ENCODE measurements around the gene YBX2.

YBX2 gene

GRCh38 chr17:7241783-7242716, 52.4 kb downstream of the YBX2 start, which contains the start of gene GABARAP:
TSS of gene GABARAP (minus strand) at chr17:7242449. CDS start at chr17:7242330, 119 bp downstream.
- DNase-seq = peak; percentile 43 to 64

DNA sequence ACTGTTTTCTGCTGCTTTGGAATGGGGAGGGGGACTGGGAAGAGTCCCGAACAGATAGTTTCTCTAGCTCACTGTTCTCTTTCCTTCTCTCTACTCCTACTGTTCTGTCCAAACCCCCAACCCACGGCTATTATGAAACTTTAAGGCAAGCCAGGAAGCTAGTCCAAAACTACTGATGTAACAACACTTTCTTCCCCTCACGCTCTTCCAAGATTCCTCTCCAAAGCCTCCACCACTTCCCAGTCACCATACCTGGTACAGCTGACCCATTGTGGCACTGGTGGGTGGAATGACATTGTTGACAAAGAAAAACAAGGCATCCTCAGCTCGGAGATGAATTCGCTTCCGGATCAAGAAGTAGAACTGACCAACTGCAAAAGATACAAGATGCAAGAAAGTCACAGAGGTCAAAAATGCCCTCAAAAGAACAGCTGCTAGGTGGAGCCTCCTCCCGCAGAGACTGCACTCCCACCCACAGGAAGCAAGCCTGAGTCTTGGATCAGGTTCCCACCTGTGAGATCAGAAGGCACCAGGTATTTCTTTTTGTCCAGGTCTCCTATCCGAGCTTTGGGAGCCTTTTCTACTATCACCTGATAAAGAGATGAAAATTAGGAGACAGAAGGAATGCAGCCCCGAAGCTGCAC, 53.2 kb downstream of the YBX2 start:
- no peak for DNase-seq

- DNase-seq = no peak
Observed at GRCh38 chr17:7240375-7240774, 54.1 kb downstream of the YBX2 start.

- peak; percentile 90 to 92 for DNase-seq
Observed at GRCh38 chr17:7239091-7240027, 55.1 kb downstream of the YBX2 start, which contains the start of gene PHF23. TSS of gene PHF23 (minus strand) at chr17:7239457. CDS start at chr17:7239279, 178 bp downstream.

DNA sequence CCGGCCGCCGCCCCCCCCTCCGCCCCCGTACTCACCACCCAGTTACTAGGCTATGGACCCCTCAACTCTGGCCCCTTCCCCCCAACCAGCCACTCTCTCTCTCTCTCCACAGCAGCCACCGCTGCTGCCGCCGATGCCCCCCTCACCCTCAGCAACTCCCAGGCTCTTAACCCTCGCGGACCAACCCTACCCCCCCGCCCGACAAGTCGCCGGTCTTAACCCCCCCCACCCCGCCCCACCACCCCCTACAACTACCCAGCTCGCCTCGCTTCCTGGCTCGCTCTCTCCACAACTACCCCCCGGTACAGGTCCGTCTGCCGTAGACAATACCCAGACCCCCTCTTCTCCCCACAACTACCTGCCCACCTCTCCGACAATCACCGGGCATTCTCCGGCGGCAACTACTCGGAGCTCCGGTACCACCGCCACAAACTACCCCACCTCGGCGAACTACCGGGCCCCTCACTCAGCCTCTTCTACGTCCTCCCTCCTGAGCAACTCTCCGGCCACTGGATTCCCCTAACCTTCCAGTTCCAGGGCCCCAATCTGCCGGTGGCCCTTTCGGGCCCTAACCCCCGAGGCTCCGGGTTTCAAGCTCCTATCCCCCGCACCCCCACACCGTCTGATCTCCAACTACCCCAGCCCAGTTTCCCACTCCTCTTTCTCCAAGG, 55.9 kb downstream of the YBX2 start:
- DNase-seq = no peak

All from NCI-H524 (cell line).